IMR-90 (cell line): ENCODE data around the gene ABCA2.

ENCODE experiments used
- BHLHE40 ChIP-seq: fragments of 150-350 bp; IDR thresholded peaks from 2 replicates; pipeline ENCODE4 v1.6.1; 2016; ENCODE audit warnings: mild to moderate bottlenecking, low read depth, low read length
- CEBPB ChIP-seq: IDR thresholded peaks from 2 replicates; pipeline ENCODE4 v1.6.1; 2012; ENCODE audit warnings: low read depth, low read length, improper control_type of control experiment
- CHD1 ChIP-seq: IDR thresholded peaks from 2 replicates; pipeline ENCODE4 v1.6.1; 2012; ENCODE audit warnings: low read depth, low read length, improper control_type of control experiment
- CTCF ChIP-seq: conservative IDR thresholded peaks from 2 replicates; pipeline ENCODE4 v1.5.1; 2012; ENCODE audit warnings: mild to moderate bottlenecking, low read depth, low read length, improper control_type of control experiment
- ELK1 ChIP-seq: fragments of 150-350 bp; IDR thresholded peaks from 2 replicates; pipeline ENCODE4 v1.6.1; 2016; ENCODE audit warnings: low read depth, mild to moderate bottlenecking, low read length, moderate library complexity, borderline replicate concordance
- FOS ChIP-seq: fragments of 150-350 bp; IDR thresholded peaks from 2 replicates; pipeline ENCODE4 v1.6.1; 2016; ENCODE audit warnings: low read depth, low read length
- MAFK ChIP-seq: IDR thresholded peaks from 2 replicates; pipeline ENCODE4 v1.6.1; 2012; ENCODE audit warnings: low read depth, low read length, improper control_type of control experiment
- MAZ ChIP-seq: IDR thresholded peaks from 2 replicates; pipeline ENCODE4 v1.6.1; 2012; ENCODE audit warnings: low read depth, mild to moderate bottlenecking, low read length, improper control_type of control experiment, moderate library complexity, borderline replicate concordance
- MXI1 ChIP-seq: IDR thresholded peaks from 2 replicates; pipeline ENCODE4 v1.6.1; 2012; ENCODE audit warnings: low read depth, mild to moderate bottlenecking, low read length, moderate library complexity, borderline replicate concordance
- POLR2A ChIP-seq: IDR thresholded peaks from 2 replicates; pipeline ENCODE4 v1.6.1; 2012; ENCODE audit warnings: mild to moderate bottlenecking, low read depth, low read length
- RAD21 ChIP-seq: IDR thresholded peaks from 2 replicates; pipeline ENCODE4 v1.6.1; 2012; ENCODE audit warnings: low read length, improper control_type of control experiment
- RFX5 ChIP-seq: IDR thresholded peaks from 2 replicates; pipeline ENCODE4 v1.8.0; 2012; ENCODE audit warnings: low read depth, mild to moderate bottlenecking, low read length, moderate library complexity
- SMC3 ChIP-seq: fragments of 150-350 bp; IDR thresholded peaks from 2 replicates; pipeline ENCODE4 v1.6.1; 2016; ENCODE audit warnings: low read depth, mild to moderate bottlenecking, antibody characterized with exemption, low read length, moderate library complexity
- USF2 ChIP-seq: fragments of 150-350 bp; IDR thresholded peaks from 2 replicates; pipeline ENCODE4 v1.6.1; 2017; ENCODE audit warnings: mild to moderate bottlenecking, antibody characterized with exemption, low read length, low read depth

GRCh38 chr9:137037483-137037882, 9.4 kb upstream of the ABCA2 start:
- no peak for TF ChIP-seq CHD1
- TF ChIP-seq CTCF, result no peak
- TF ChIP-seq BHLHE40, result no peak
- TF ChIP-seq CEBPB, result no peak
- no peak for TF ChIP-seq SMC3
- no peak for TF ChIP-seq RAD21
- no peak for TF ChIP-seq POLR2A
- no peak for TF ChIP-seq MXI1
- TF ChIP-seq MAZ, result no peak
- TF ChIP-seq ELK1, result no peak
- no peak for TF ChIP-seq USF2
- no peak for TF ChIP-seq FOS
- TF ChIP-seq RFX5, result no peak
- no peak for TF ChIP-seq MAFK
